LNCaP clone FGC (cell line): ENCODE data around the gene KIF6.

Source experiments
- DNase-seq: peaks from one replicate; pipeline ENCODE4 v3.0.0-alpha.2; 2011; ENCODE audit warnings: low read depth
- H3K4me3 ChIP-seq: 2 replicates; pipeline ENCODE4 v1.5.1; 2011; ENCODE audit warnings: mild to moderate bottlenecking, low read depth, low read length, control low read depth
- CTCF ChIP-seq: IDR thresholded peaks from 2 replicates; pipeline ENCODE4 v1.5.1; 2012; ENCODE audit warnings: mild to moderate bottlenecking; ENCODE audit not compliant: control insufficient read depth, insufficient read depth; ENCODE audit errors: extremely low read depth

Gene KIF6

GRCh38 chr6:39602601-39603519 is 122.3 kb downstream of the KIF6 start:
- no peak overlapping the region for H3K4me3 ChIP-seq
- no peak for TF ChIP-seq CTCF

GRCh38 chr6:39599973-39600372 is 125.2 kb downstream of the KIF6 start:
- no peak for DNase-seq
- H3K4me3 ChIP-seq = no peak overlapping the region
- TF ChIP-seq CTCF = no peak

More at GRCh38 chr6:39602601-39603519, 122.3 kb downstream of the KIF6 start:
- peak; percentile 38 for DNase-seq

GRCh38 chr6:39599341-39599740 is 125.9 kb downstream of the KIF6 start:
- H3K4me3 ChIP-seq = no peak overlapping the region
- TF ChIP-seq CTCF = no peak
- no peak for DNase-seq

- no peak for DNase-seq
- H3K4me3 ChIP-seq = no peak overlapping the region
- no peak for TF ChIP-seq CTCF
Measured at GRCh38 chr6:39594285-39594684, 130.9 kb downstream of the KIF6 start.

- DNase-seq = no peak
- TF ChIP-seq CTCF = no peak
- no peak overlapping the region for H3K4me3 ChIP-seq
Measured at GRCh38 chr6:39593646-39594045, 131.6 kb downstream of the KIF6 start.

GRCh38 chr6:39590871-39591393 is 134.3 kb downstream of the KIF6 start:
- no peak for DNase-seq
- H3K4me3 ChIP-seq = no peak overlapping the region
- no peak for TF ChIP-seq CTCF
